ENCODE results near the gene PLCG2. TPM values are rescaled to one million over a fixed set of nuclear protein-coding genes. Genes with fewer than 3 reads are reported as not detected.
"Not testable (repeated sequence)": the region's sequence is repeated elsewhere in the genome, so short reads cannot be mapped to it uniquely, and the experiment has no call there.

The PLCG2 gene
- total RNA-seq, 2 experiments from 2014 or later, result 10.1 to 11.1 TPM

DNA sequence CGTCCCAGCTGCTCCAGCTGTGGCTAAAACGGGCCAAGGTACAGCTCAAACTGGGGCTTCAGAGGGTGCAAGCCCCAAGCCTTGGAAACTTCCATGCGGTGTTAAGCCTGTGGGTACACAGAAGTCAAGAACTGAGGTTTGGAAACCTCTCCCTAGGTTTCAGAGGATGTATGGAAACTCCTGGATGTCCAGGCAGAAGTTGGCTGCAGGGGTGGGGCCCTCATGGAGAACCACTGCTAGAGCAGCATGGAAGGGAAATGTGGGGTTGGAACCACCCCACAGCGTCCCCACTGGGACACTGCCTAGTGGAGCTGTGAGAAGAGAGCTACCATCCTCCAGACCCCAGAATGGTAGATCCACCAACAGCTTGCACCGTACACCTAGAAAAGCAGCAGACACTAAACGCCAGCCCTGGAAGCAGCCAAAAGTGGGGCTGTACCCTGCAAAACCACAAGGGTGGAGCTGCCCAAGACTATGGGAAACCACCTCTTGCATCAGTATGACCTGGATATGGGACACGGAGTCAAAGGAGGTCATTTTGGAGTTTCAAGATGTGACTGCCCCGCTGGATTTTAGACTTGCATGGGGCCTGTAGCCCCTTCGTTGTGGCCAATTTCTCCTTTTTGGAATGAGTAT is 230.0 kb downstream of the PLCG2 start:
- Mint-ChIP-seq H3K9me3 (ENCODE audit: insufficient read depth) (peaks cover 21% of the 10 kb centered on the region), H3K36me3 (ENCODE audit: low read depth) (peaks cover 40% of the 10 kb centered on the region), H3K4me1 (ENCODE audit: low read depth) (peaks cover 18% of the 10 kb centered on the region), H3K27me3 (ENCODE audit: low read depth) (peaks cover 8% of the 10 kb centered on the region), H3K4me3 (no peak overlapping the region), H3K27ac (peak overlapping the region; percentile 14)
- no peak for DNase-seq
- CTCF ChIA-PET, result no interaction called here
- no peak for ATAC-seq
- POLR2A ChIA-PET, result no interaction called here

DNA sequence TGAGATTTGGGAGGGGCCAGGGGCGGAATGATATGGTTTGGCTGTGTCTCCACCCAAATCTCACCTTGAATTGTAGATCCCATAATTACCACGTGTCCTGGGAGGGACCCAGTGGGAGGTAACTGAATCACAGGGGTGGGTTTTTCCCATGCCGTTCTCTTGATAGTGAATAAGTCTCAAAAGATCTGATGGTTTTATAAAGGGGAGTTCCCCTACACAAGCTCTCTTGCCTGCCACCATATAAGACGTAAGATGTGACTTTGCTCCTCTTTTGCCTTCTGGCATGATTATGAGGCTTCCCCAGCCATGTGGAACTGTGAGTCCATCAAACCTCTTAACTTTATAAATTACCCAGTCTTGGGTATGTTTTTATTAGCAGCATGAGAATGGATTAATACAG is 230.7 kb downstream of the PLCG2 start:
- peaks cover 21% of the 10 kb centered on the region for H3K9me3 Mint-ChIP-seq (ENCODE audit: insufficient read depth)
- DNase-seq; H3K27me3 Mint-ChIP-seq (ENCODE audit: low read depth); H3K4me3 Mint-ChIP-seq; POLR2A ChIA-PET; ATAC-seq: not testable (repeated sequence)
- H3K27ac Mint-ChIP-seq, result peak overlapping the region; percentile 14
- CTCF ChIA-PET, result interaction anchor here (1.6 kb wide), 1 partner anchor 120 kb away, joined by 4 read pairs; no protein-coding TSS in a partner anchor
- H3K4me1 Mint-ChIP-seq (ENCODE audit: low read depth), result peaks cover 18% of the 10 kb centered on the region
- peaks cover 34% of the 10 kb centered on the region for H3K36me3 Mint-ChIP-seq (ENCODE audit: low read depth)

DNA sequence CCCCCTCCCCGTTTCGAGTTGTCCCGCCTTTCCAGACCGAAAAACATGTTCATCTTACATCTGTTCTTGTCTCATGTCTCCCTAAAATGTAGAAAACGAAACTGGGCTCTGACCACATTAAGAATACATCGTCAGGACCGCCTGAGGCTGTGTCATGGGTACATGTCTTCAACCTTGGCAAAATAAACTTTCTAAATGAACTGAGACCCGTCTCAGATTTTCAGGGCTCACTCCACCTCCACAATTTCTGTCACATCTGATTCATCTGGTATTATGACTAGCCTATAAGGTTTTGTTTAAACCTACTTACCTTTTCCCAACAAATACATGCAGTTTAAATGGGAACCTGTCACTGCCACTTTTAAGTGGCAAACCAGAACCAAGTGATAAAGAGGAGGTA is 231.6 kb downstream of the PLCG2 start:
- POLR2A ChIA-PET, result no interaction called here
- peak overlapping the region; percentile 85 for H3K4me3 Mint-ChIP-seq
- CTCF ChIA-PET, result interaction anchor here (1.0 to 1.6 kb wide), 2 partner anchors 121 to 220 kb away, joined by 3 to 4 read pairs; no protein-coding TSS in a partner anchor
- peaks cover 18% of the 10 kb centered on the region for H3K4me1 Mint-ChIP-seq (ENCODE audit: low read depth)
- H3K27ac Mint-ChIP-seq, result peak overlapping the region; percentile 87
- H3K36me3 Mint-ChIP-seq (ENCODE audit: low read depth), result peaks cover 34% of the 10 kb centered on the region
- DNase-seq (no peak), ATAC-seq (peak; percentile 5)
- peaks cover 13% of the 10 kb centered on the region for H3K27me3 Mint-ChIP-seq (ENCODE audit: low read depth)
- H3K9me3 Mint-ChIP-seq (ENCODE audit: insufficient read depth), result peaks cover 21% of the 10 kb centered on the region

DNA sequence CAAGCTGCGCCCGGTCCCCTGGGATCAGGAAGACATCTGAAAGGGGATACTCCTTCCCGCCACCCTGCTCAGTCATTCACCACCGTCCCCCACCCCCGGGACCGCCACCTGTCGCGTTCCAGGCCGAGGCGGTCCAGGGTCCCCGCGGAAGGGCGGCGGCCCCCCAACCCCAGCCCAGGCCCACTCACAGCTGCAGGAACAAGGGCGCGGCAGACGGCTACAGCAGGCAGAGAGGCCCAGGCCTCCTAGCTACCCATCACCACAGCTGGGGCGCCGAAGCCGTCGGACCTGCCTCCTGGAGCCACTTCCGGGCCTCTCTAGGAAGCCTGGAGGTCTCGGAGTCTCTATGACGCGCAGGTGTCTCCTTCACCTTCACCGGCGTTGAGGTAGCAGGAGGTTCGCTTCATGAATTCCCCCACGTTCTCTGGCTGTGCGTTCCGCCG is 232.1 kb downstream of the PLCG2 start, which contains the start of gene SDR42E1:
TSS of gene SDR42E1 (minus strand) at position 272 of the 443 bp plus-strand sequence. CDS start 10,612 bp downstream, outside the sequence.
- H3K4me1 Mint-ChIP-seq (ENCODE audit: low read depth), result peaks cover 18% of the 10 kb centered on the region
- H3K36me3 Mint-ChIP-seq (ENCODE audit: low read depth), result peaks cover 33% of the 10 kb centered on the region
- ATAC-seq (peak; percentile 94), DNase-seq (peak; percentile 80)
- H3K9me3 Mint-ChIP-seq (ENCODE audit: insufficient read depth), result peaks cover 21% of the 10 kb centered on the region
- CTCF ChIA-PET, result interaction anchor here (1.0 to 1.6 kb wide), 2 partner anchors 121 to 219 kb away, joined by 3 to 4 read pairs; no protein-coding TSS in a partner anchor
- POLR2A ChIA-PET, result no interaction called here
- peak within 1 kb of the TSS; percentile 87 for H3K27ac Mint-ChIP-seq
- H3K4me3 Mint-ChIP-seq, result peak within 1 kb of the TSS; percentile 85
- peaks cover 14% of the 10 kb centered on the region for H3K27me3 Mint-ChIP-seq (ENCODE audit: low read depth)

Other genes with a start within 250 kb of the PLCG2 start
- 10 to 100 TPM; 12.0 to 12.4 TPM for gene SDR42E1, start 232.2 kb downstream of the PLCG2 start, total RNA-seq

All from activated CD8-positive, alpha-beta T cell treated with anti-CD3 and anti-CD28 coated beads, Interleukin-2, amount 10 ng/mL, durations not matched to agents 7 days and 5 days (primary cell).